Activated CD8-positive, alpha-beta T cell treated with anti-CD3 and anti-CD28 coated beads for 36 hours (primary cell): ENCODE data around the gene GRM3. TPM values are rescaled to one million over a fixed set of nuclear protein-coding genes. Genes with fewer than 3 reads are reported as not detected.

ENCODE experiments used
- ATAC-seq: fragments of 200-7000 bp; cut with Tn5 transposase; one replicate; pipeline ENCODE4 v1.10.0; 2021; ENCODE audit warnings: mild to moderate bottlenecking, moderate library complexity
- CTCF ChIA-PET: fragments of 350-600 bp; sonication (Branson Sonifier 250); formaldehyde crosslinking; loops from one replicate; lab custom pipeline; 2021; ENCODE audit warnings: antibody characterized with exemption; lab: Charles Lee
- POLR2A ChIA-PET: fragments of 350-600 bp; sonication (Branson Sonifier 250); formaldehyde crosslinking; loops from one replicate; lab custom pipeline; 2021; ENCODE audit warnings: antibody characterized with exemption; lab: Charles Lee
- DNase-seq: peaks from one replicate; pipeline ENCODE4 v3.0.0-alpha.2; 2020
- H3K27ac Mint-ChIP-seq: one replicate; pipeline ENCODE4 v1.8.0; 2021; ENCODE audit warnings: mild to moderate bottlenecking, mixed read lengths
- H3K27me3 Mint-ChIP-seq: one replicate; pipeline ENCODE4 v1.8.0; 2021; ENCODE audit warnings: mixed read lengths
- H3K36me3 Mint-ChIP-seq: one replicate; pipeline ENCODE4 v1.8.0; 2021; ENCODE audit warnings: low read depth, mixed read lengths
- H3K4me1 Mint-ChIP-seq: one replicate; pipeline ENCODE4 v1.8.0; 2021; ENCODE audit warnings: low read depth, mixed read lengths
- H3K4me3 Mint-ChIP-seq: one replicate; pipeline ENCODE4 v1.8.0; 2021; ENCODE audit warnings: mild to moderate bottlenecking, moderate library complexity, mixed read lengths
- H3K9me3 Mint-ChIP-seq: one replicate; pipeline ENCODE4 v1.8.0; 2021; ENCODE audit warnings: mixed read lengths
- intact Hi-C: fragments of 100-400 bp; cut with micrococcal nuclease; formaldehyde crosslinking; loops from one replicate; pipeline ENCODE4 v1.10.0; 2022
- total RNA-seq, 2 experiments: library from RNA; stranded (reverse); gene quantifications; one replicate each; pipeline ENCODE4 v1.2.3, GENCODE V29; 2021
- TF ChIP-seq, protein P1 (sequence below): fragments of 200-600 bp; IDR thresholded peaks from one replicate; pipeline ENCODE4 v1.8.0; 2022; ENCODE audit warnings: antibody characterized with exemption, mild to moderate bottlenecking

The GRM3 gene
- total RNA-seq, 2 experiments from 2014 or later = not detected

DNA sequence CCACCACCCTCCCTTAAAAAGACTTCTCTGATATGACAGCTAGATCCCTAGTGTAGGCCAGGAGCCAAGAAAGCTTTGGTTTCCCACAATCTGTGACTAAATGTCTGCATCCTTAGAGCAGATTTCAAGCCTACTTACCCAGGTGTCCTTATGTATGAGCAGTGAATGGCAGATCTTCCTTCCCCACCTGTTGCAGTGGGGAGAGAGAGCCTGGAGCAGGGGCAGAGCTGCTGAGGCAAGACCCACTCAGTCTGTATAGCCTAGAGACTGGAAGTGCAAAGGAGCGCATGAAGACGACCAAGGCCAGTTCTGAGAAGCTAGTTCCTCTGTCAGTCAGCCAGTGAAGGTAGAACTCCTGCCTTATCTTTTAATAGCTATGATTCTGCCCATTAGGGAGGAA, 180.1 kb downstream of the GRM3 start:
- ATAC-seq (no peak), DNase-seq (no peak)
- Mint-ChIP-seq H3K27me3 (peaks cover 2% of the 10 kb centered on the region), H3K36me3 (no peaks in the 10 kb centered on the region), H3K4me1 (no peaks in the 10 kb centered on the region), H3K4me3 (no peak overlapping the region), H3K27ac (no peak overlapping the region), H3K9me3 (no peaks in the 10 kb centered on the region)
- TF ChIP-seq, protein P1, sequence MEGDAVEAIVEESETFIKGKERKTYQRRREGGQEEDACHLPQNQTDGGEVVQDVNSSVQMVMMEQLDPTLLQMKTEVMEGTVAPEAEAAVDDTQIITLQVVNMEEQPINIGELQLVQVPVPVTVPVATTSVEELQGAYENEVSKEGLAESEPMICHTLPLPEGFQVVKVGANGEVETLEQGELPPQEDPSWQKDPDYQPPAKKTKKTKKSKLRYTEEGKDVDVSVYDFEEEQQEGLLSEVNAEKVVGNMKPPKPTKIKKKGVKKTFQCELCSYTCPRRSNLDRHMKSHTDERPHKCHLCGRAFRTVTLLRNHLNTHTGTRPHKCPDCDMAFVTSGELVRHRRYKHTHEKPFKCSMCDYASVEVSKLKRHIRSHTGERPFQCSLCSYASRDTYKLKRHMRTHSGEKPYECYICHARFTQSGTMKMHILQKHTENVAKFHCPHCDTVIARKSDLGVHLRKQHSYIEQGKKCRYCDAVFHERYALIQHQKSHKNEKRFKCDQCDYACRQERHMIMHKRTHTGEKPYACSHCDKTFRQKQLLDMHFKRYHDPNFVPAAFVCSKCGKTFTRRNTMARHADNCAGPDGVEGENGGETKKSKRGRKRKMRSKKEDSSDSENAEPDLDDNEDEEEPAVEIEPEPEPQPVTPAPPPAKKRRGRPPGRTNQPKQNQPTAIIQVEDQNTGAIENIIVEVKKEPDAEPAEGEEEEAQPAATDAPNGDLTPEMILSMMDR = no peak
- CTCF ChIA-PET = interaction anchor here (0.9 to 1.2 kb wide), 2 partner anchors 9 to 81 kb away, joined by 3 to 5 read pairs; no protein-coding TSS in a partner anchor
- POLR2A ChIA-PET = no interaction called here
- intact Hi-C loops = no loop called here

DNA sequence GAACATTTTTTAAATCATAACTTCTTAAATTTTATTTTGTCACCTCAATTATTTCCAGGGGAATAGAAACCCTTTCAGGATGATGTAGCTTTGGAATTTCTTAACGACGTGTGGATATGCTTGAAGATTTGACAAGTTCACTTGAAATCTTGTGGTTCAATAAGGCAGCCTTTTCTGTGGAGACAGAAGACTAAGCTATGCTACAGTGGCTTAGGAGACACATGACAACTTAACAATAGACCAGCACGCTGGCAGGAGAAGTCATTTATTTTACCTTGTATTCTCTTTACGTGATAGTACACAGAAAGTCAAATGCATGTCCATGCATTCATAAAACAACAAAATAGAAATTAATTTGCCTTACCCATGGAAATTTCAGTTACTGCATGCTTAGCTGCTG, 181.6 kb downstream of the GRM3 start:
- DNase-seq (no peak), ATAC-seq (no peak)
- intact Hi-C loops = no loop called here
- POLR2A ChIA-PET = no interaction called here
- TF ChIP-seq, protein P1 = no peak
- Mint-ChIP-seq H3K4me1 (no peaks in the 10 kb centered on the region), H3K9me3 (no peaks in the 10 kb centered on the region), H3K27ac (no peak overlapping the region), H3K4me3 (no peak overlapping the region), H3K36me3 (no peaks in the 10 kb centered on the region), H3K27me3 (peaks cover 2% of the 10 kb centered on the region)
- CTCF ChIA-PET = interaction anchor here (1.0 kb wide), 1 partner anchor 102 kb away, joined by 3 read pairs; no protein-coding TSS in a partner anchor

DNA sequence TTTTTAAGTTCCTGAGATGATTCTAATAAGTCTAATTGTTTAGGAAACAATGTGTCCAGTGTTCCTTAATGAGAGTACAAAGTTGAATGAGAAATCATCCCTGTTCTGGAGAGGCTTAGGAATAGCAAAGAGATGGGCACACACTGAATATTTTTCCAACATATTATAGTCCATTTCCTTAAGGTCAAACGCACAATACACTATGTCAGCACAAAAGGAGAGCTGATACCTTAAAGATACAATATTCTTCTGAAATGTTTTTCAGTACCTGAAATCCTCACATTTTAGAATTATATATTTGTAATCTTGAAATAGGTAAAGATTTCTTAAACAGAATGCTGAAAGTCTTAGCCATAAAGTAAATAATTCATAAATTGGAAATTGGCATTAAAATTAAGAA, 183.2 kb downstream of the GRM3 start:
- H3K9me3 Mint-ChIP-seq = no peaks in the 10 kb centered on the region
- H3K27ac Mint-ChIP-seq = no peak overlapping the region
- intact Hi-C loops = no loop called here
- H3K36me3 Mint-ChIP-seq = no peaks in the 10 kb centered on the region
- no peak for DNase-seq
- ChIA-PET CTCF (no interaction called here), POLR2A (no interaction called here)
- H3K4me3 Mint-ChIP-seq = no peak overlapping the region
- peaks cover 2% of the 10 kb centered on the region for H3K27me3 Mint-ChIP-seq
- ATAC-seq = no peak
- H3K4me1 Mint-ChIP-seq = no peaks in the 10 kb centered on the region
- TF ChIP-seq, protein P1 = no peak

GRCh38 chr7:86833360-86833759, 189.7 kb downstream of the GRM3 start:
- intact Hi-C loops = no loop called here
- Mint-ChIP-seq H3K36me3 (no peaks in the 10 kb centered on the region), H3K4me1 (no peaks in the 10 kb centered on the region), H3K27me3 (no peaks in the 10 kb centered on the region), H3K9me3 (no peaks in the 10 kb centered on the region), H3K4me3 (no peak overlapping the region), H3K27ac (no peak overlapping the region)
- DNase-seq (no peak), ATAC-seq (no peak)
- CTCF ChIA-PET = no interaction called here
- TF ChIP-seq, protein P1 = no peak
- POLR2A ChIA-PET = no interaction called here

DNA sequence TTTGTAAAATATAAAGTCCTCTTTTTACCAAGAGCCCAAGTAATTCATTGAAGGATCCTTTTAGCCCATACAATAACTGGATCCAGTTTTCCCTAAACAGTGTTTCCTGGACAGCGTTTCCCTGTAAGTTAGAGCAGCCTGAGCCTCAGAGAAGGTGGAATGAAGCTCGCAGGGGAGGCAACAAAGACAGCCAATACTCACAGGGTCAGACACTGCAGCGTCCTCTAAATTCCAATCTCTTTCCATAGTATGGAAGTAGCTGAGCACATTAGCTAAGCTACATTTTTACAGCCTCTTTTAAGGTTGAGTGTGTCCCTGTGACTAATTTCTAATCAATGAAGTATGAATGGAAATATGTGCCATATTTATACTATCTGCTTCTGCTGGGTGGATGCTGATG, 193.5 kb downstream of the GRM3 start:
- DNase-seq (no peak), ATAC-seq (no peak)
- H3K4me3 Mint-ChIP-seq = no peak overlapping the region
- no peaks in the 10 kb centered on the region for H3K36me3 Mint-ChIP-seq
- H3K9me3 Mint-ChIP-seq = no peaks in the 10 kb centered on the region
- intact Hi-C loops = no loop called here
- CTCF ChIA-PET = no interaction called here
- no peaks in the 10 kb centered on the region for H3K4me1 Mint-ChIP-seq
- no peaks in the 10 kb centered on the region for H3K27me3 Mint-ChIP-seq
- H3K27ac Mint-ChIP-seq = no peak overlapping the region
- TF ChIP-seq, protein P1 = no peak
- POLR2A ChIA-PET = no interaction called here
